Keratinocyte (primary cell): ENCODE measurements around the gene PERCC1. TPM values are rescaled to one million over a fixed set of nuclear protein-coding genes. Genes with fewer than 3 reads are reported as not detected.

ENCODE experiments used
- DNase-seq: peaks from one replicate; pipeline ENCODE4 v3.0.0-alpha.2; 2011; ENCODE audit warnings: low read depth, missing footprints, low spot score
- FAIRE-seq: peaks from 2 replicates; lab custom pipeline; 2011; peaks lifted over from hg19 to GRCh38; lab: Jason Lieb, UNC
- H2AFZ ChIP-seq: 2 replicates; pipeline ENCODE4 v1.6.0; 2012; ENCODE audit warnings: low read length, control low read depth, inconsistent platforms; ENCODE audit not compliant: control insufficient read depth
- H3K27ac ChIP-seq: 2 replicates; pipeline ENCODE4 v1.5.1; 2011; ENCODE audit warnings: low read length; ENCODE audit not compliant: control insufficient read depth, insufficient read depth
- H3K27me3 ChIP-seq: 3 replicates; pipeline ENCODE4 v1.6.0; 2011; ENCODE audit warnings: low read length; ENCODE audit not compliant: control insufficient read depth, insufficient read depth; ENCODE audit errors: extremely low read depth
- H3K36me3 ChIP-seq, 2 experiments: 2 replicates in 1 of 2; 3 replicates in 1 of 2; pipeline ENCODE4 v1.5.1; 2011; ENCODE audit warnings: low read length in 2 of 2, mild to moderate bottlenecking in 1 of 2; ENCODE audit not compliant: control insufficient read depth in 2 of 2, insufficient read depth in 2 of 2; ENCODE audit errors: extremely low read depth in 1 of 2
- H3K4me1 ChIP-seq: 3 replicates; pipeline ENCODE4 v1.5.1; 2011; ENCODE audit warnings: low read length; ENCODE audit not compliant: control insufficient read depth, insufficient read depth; ENCODE audit errors: extremely low read depth
- H3K4me2 ChIP-seq: 3 replicates; pipeline ENCODE4 v1.6.0; 2011; ENCODE audit warnings: low read depth, low read length; ENCODE audit not compliant: control insufficient read depth, insufficient read depth; ENCODE audit errors: extremely low read depth
- H3K4me3 ChIP-seq, 3 experiments: fragments of 200-600 bp in 1 of 3; sonication (generic) in 1 of 3; 2 replicates in 2 of 3; 3 replicates in 1 of 3; pipeline ENCODE4 v1.5.1; 2011 to 2016; ENCODE audit warnings: low read length in 3 of 3, mild to moderate bottlenecking in 3 of 3, control low read depth in 2 of 3, inconsistent platforms in 1 of 3, low read depth in 1 of 3, mixed read lengths in 1 of 3, mixed run types in 1 of 3, moderate library complexity in 1 of 3; ENCODE audit not compliant: control insufficient read depth in 2 of 3, insufficient read depth in 2 of 3; ENCODE audit errors: extremely low read depth in 1 of 3
- H3K79me2 ChIP-seq: 2 replicates; pipeline ENCODE4 v1.6.0; 2012; ENCODE audit warnings: low read length; ENCODE audit not compliant: control insufficient read depth, insufficient read depth
- H3K9ac ChIP-seq: 3 replicates; pipeline ENCODE4 v1.6.0; 2011; ENCODE audit warnings: low read length; ENCODE audit not compliant: control insufficient read depth, insufficient read depth; ENCODE audit errors: extremely low read depth
- H3K9me1 ChIP-seq: 3 replicates; pipeline ENCODE4 v1.6.0; 2011; ENCODE audit warnings: low read length; ENCODE audit not compliant: control insufficient read depth, insufficient read depth; ENCODE audit errors: extremely low read depth
- H3K9me3 ChIP-seq: 2 replicates; pipeline ENCODE4 v1.5.1; 2012; ENCODE audit warnings: low read depth, low read length; ENCODE audit not compliant: control insufficient read depth
- H4K20me1 ChIP-seq: 3 replicates; pipeline ENCODE4 v1.6.0; 2011; ENCODE audit warnings: low read length; ENCODE audit not compliant: control insufficient read depth, insufficient read depth; ENCODE audit errors: extremely low read depth
- CTCF ChIP-seq, 3 experiments: IDR thresholded peaks in 1 of 3; conservative IDR thresholded peaks in 1 of 3; optimal IDR thresholded peaks in 1 of 3; 2 replicates in 2 of 3; 3 replicates in 1 of 3; pipeline versions ENCODE3 to v1.5.1; 2011; ENCODE audit warnings: low read length in 3 of 3, mild to moderate bottlenecking in 3 of 3, moderate library complexity in 2 of 3, control low read depth in 1 of 3, inconsistent platforms in 1 of 3; ENCODE audit not compliant: insufficient read depth in 2 of 3; ENCODE audit errors: extremely low read depth in 1 of 3
- EZH2 ChIP-seq: IDR thresholded peaks from one replicate; pipeline ENCODE4 v1.6.1; 2012; ENCODE audit warnings: inconsistent platforms, mild to moderate bottlenecking, low read length, moderate library complexity
- dilution Hi-C: fragments of 300-500 bp; cut with MboI; formaldehyde crosslinking; loops from one replicate; pipeline ENCODE4 v1.7.0; 2020; ENCODE audit warnings: low sequenced_read_pairs; ENCODE audit not compliant: extremely low pct_ligation_motif_present
- polyA plus RNA-seq, 5 experiments: library from polyadenylated mRNA; depleted of rRNA in 3 of 5; stranded (reverse) in 3 of 5; stranded (forward) in 1 of 5; unstranded in 1 of 5; fragments of >200 nt; gene quantifications; 1 replicate in 1 of 5; 2 replicates in 3 of 5; 3 replicates in 1 of 5; pipeline versions ENCODE4 v1.2.1 to v1.2.3, GENCODE V29; 2011 to 2012; ENCODE audit warnings: missing spikeins in 2 of 5, low read depth in 1 of 5, low replicate concordance in 1 of 5

Gene PERCC1
- polyA plus RNA-seq, 1 donor (not counting 4 experiments of a cell fraction or from before 2014, with no cell fraction given): not detected

- dilution Hi-C loops: no loop called here
- no peaks in the 10 kb centered on the region for H3K4me1 ChIP-seq
- no peak overlapping the region for H3K27ac ChIP-seq
- FAIRE-seq: no peak
- H2AFZ ChIP-seq: no peak overlapping the region
- no peaks in the 10 kb centered on the region for H3K27me3 ChIP-seq
- no peaks in the 10 kb centered on the region for H3K9me1 ChIP-seq
- no peaks in the 10 kb centered on the region for H3K9me3 ChIP-seq
- no peak for TF ChIP-seq CTCF (optimal IDR thresholded peaks at IDR 0.05 in 1 of 3, IDR thresholded peaks at IDR 0.05 in 1 of 3, conservative IDR thresholded peaks at IDR 0.05 in 1 of 3; ENCODE audit: extremely low read depth in 1 of 3, insufficient read depth in 2 of 3, low read length in 3 of 3)
- no peak for TF ChIP-seq EZH2
- peaks cover 21% of the 10 kb centered on the region for H3K79me2 ChIP-seq
- no peak overlapping the region for H3K4me3 ChIP-seq
- H3K4me2 ChIP-seq: no peak overlapping the region
- peaks cover 0 to 16% of the 10 kb centered on the region in 2 experiments for H3K36me3 ChIP-seq
- no peak overlapping the region for H3K9ac ChIP-seq
- no peaks in the 10 kb centered on the region for H4K20me1 ChIP-seq
- DNase-seq: no peak
These were observed 33.5 kb downstream of the PERCC1 start for GRCh38 chr16:1464196-1464893.

DNA sequence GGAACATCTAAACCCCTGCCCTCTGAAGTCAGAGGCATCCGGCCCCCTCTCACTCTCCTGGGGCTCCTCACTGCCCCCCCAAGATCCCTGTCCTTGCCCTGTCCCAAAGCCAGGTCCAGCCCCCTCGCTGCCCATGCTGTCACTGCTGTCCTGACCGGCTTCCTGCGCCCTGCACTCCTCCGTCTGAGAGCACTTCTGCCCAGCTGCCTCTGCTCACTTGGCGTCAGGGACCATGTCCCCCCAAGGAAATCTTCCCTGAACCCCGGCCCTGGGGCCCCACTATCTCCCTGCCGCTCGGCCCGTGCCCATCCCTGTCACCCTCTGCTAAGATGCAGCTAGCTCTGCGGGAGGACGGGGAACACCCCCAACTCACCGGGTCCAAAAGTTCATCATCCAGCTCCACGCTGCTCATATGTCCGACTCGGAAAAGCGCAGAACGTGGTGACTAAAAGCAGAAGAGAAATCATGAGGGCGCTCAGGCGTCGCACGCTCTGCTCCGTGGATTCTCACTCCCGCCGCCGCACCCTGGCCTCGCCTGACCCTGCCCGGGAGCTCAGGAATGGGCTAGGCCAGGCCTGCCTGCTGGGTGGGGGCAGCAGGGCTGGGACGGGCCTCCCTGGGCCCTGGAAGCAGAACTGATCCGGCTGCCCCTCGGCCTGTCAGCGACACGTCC lies 34.2 kb downstream of the PERCC1 start:
- Histone ChIP-seq H3K9me1 (no peaks in the 10 kb centered on the region), H3K36me3 (peaks cover 0 to 15% of the 10 kb centered on the region in 2 experiments), H3K79me2 (peaks cover 26% of the 10 kb centered on the region), H3K9me3 (no peaks in the 10 kb centered on the region), H3K27me3 (no peaks in the 10 kb centered on the region), H3K4me3 (no peak overlapping the region), H3K27ac (no peak overlapping the region), H4K20me1 (no peaks in the 10 kb centered on the region), H3K4me2 (no peak overlapping the region), H2AFZ (no peak overlapping the region), H3K9ac (no peak overlapping the region), H3K4me1 (no peaks in the 10 kb centered on the region)
- FAIRE-seq (no peak), DNase-seq (no peak)
- dilution Hi-C loops: no loop called here
- TF ChIP-seq CTCF (optimal IDR thresholded peaks at IDR 0.05 in 1 of 3, IDR thresholded peaks at IDR 0.05 in 1 of 3, conservative IDR thresholded peaks at IDR 0.05 in 1 of 3; ENCODE audit: extremely low read depth in 1 of 3, insufficient read depth in 2 of 3, low read length in 3 of 3): no peak
- no peak for TF ChIP-seq EZH2
